Measurements from ENCODE around the gene CD33.

Gene CD33

GRCh38 chr19:51242881-51243630 lies 18.2 kb downstream of the CD33 start:
- H3K27ac ChIP-seq: no peak overlapping the region
- DNase-seq (ENCODE audit: low spot score): no peak
- ChIA-PET CTCF (interaction anchor here (0.7 kb wide), 1 partner anchor 29 kb away, joined by 3 read pairs; no protein-coding TSS in a partner anchor), POLR2A (ENCODE audit: low non-redundant PET) (no interaction called here)
- no peak for TF ChIP-seq CTCF (conservative IDR thresholded peaks at IDR 0.05; ENCODE audit: low read depth)

DNA sequence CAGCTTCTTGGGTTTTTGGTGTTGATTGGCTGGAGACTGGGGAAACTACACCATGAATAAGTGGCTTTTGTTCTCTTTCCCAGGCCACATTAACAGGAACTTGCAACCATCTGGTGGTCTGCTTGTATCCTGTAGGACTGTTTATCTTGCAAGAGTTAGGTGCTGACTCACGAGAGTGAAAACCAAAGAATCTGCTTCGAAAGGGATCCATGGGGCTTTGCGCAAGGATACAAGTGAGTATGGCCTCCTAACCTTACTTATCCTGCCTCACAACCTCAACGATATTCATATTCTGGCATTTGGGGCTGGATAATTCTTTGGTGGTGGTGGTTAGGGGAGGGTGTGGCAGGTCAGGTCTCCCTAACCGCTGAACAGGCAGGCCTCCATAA lies 21.3 kb downstream of the CD33 start:
- ChIA-PET CTCF (no interaction called here), POLR2A (ENCODE audit: low non-redundant PET) (no interaction called here)
- no peak for TF ChIP-seq CTCF (conservative IDR thresholded peaks at IDR 0.05; ENCODE audit: low read depth)
- DNase-seq (ENCODE audit: low spot score): no peak
- no peak overlapping the region for H3K27ac ChIP-seq

GRCh38 chr19:51247972-51248590 lies 23.2 kb downstream of the CD33 start:
- ChIA-PET POLR2A (ENCODE audit: low non-redundant PET) (no interaction called here), CTCF (no interaction called here)
- TF ChIP-seq CTCF (conservative IDR thresholded peaks at IDR 0.05; ENCODE audit: low read depth): no peak
- DNase-seq (ENCODE audit: low spot score): no peak
- H3K27ac ChIP-seq: no peak overlapping the region

GRCh38 chr19:51250786-51251467 lies 26.0 kb downstream of the CD33 start, which contains the start of gene SIGLECL1:
Gene SIGLECL1 (plus strand): TSS chr19:51251080. CDS start chr19:51264073, 12,993 bp downstream.
- H3K27ac ChIP-seq: no peak within 1 kb of the TSS
- ChIA-PET POLR2A (ENCODE audit: low non-redundant PET) (no interaction called here), CTCF (interaction anchor here (1.8 kb wide), 1 partner anchor 9 kb away, joined by 6 read pairs; no protein-coding TSS in a partner anchor)
- TF ChIP-seq CTCF (conservative IDR thresholded peaks at IDR 0.05; ENCODE audit: low read depth): no peak
- no peak for DNase-seq (ENCODE audit: low spot score)

DNA sequence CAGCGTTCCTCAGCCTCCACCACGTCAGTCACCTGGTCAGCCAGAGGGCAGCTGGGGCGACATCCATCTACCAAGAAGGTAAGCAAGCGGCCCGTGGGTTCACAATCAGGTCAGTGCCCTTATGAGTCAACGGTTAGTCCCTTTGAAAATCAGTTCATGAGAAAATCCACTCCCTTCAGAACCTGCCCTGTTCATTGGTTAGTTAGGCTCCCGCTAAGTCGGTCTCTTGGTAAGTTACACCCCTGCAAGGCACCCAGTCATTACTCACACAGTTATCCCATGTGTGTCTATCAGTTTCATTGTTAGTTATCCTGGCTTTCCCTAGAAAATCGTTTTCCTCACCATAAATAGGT lies 26.6 kb downstream of the CD33 start:
- H3K27ac ChIP-seq: no peak overlapping the region
- no peak for TF ChIP-seq CTCF (conservative IDR thresholded peaks at IDR 0.05; ENCODE audit: low read depth)
- CTCF ChIA-PET: no interaction called here
- DNase-seq (ENCODE audit: low spot score): no peak
- POLR2A ChIA-PET (ENCODE audit: low non-redundant PET): no interaction called here

GRCh38 chr19:51252306-51253079 lies 27.6 kb downstream of the CD33 start:
- no peak for TF ChIP-seq CTCF (conservative IDR thresholded peaks at IDR 0.05; ENCODE audit: low read depth)
- ChIA-PET CTCF (no interaction called here), POLR2A (ENCODE audit: low non-redundant PET) (no interaction called here)
- no peak overlapping the region for H3K27ac ChIP-seq
- no peak for DNase-seq (ENCODE audit: low spot score)

Data from RWPE1 (cell line).